Femur (tissue), 1 donor: ENCODE data around the gene COA1.
"Not testable (repeated sequence)": the region's sequence is repeated elsewhere in the genome, so short reads cannot be mapped to it uniquely, and the experiment has no call there.

ENCODE experiments used
- DNase-seq: peaks from one replicate; pipeline ENCODE4 v3.0.0-alpha.2; 2017

COA1 gene

DNA sequence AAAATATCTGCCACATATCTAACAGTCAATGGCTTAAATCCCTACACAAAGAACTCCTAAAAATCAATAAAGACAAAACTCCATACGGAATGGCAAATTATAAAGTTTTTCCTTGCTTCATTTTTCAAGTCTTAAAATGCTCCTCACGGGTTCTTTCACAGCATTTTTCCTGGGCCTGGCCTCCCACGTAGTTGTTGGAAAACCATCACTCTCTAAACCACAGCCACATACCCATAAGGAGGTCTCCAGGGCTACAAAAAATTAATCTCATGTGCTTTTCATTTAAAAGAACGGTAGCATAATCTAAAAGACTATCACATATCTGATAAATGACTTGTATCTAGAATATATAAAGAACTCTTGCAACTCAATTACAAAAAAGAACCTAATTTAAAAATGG, 2.9 kb downstream of the COA1 start:
- no peak for DNase-seq

DNA sequence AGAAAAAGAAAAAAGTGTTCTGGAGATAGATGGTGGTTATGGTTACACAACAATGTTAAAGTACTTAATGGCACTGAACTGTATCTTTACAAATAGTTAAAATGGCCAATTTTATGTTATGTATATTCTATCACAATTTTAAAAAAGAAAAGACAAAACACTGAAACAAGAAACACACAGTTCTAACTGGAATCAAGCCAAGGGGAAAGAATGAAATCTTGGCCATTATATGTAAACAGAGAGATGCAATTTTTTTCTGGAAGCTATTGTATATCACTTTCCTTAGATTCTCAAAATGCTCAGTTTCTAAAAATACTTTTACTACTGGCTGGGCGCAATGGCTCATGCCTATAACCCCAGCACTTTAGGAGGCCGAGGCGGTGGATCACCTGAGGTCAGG, 4.1 kb downstream of the COA1 start:
- DNase-seq: no peak

DNA sequence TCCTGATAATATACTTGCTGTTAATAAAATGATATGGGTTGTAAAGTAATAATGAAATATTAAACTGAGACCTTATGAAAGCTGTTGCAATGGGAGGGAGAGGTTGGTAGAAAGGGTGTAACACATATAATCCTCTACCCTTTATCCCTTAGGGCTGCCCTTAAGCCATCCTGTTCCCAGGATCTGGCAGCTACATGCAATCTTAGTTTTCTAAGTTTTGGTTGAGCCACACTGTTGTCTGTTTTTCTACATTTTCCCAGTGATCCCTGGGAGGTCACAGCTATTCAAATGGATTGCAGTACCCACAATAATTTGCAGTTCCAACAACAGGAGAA, 6.3 kb downstream of the COA1 start:
- DNase-seq: no peak

DNA sequence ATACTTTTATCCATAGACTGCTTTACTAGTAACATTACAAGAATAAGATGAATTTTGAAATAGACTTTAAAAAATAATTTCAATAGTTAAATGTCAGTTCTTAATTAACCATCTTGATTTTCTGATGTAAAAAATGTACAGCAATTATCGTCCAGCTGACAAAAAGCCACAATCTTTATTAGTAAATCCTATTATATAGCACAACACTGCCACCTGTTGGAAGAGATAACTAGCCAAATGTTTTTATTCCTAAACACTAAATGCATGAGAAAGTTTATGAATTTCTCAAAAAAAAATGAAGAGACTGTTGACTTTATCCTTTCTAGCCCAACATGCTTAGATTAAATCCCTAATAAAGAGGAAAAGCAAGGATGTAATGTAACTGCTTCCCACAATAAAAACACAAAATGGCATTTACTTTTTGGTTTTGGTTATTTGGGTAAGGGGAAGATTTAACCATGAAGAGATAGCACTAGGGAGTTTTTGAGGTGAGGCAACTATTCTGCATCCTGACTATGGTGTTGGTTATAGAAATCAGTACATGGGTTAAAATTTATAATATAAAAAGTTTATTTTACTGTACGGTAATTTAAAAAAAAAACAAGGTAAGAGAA, 8.0 kb downstream of the COA1 start:
- no peak for DNase-seq

DNA sequence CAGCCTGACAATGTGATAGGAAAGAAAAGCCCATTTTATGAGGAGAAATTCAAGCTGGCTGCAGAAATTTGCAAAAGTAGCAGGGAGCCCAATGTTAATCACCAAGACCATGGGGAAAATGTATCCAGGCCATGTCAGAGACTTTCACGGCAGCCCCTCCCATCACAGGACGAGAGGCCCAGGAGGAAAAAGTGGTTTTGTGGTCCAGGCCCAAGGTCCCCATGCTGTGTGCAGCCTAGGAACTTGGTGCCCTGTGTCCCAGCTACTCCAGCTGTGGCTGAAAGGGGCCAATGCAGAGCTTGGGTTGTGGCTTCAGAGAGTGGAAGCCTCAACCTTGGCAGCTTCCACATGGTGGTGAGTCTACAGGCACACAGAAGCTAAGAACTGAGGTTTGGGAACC, 12.7 kb downstream of the COA1 start:
- no peak for DNase-seq

DNA sequence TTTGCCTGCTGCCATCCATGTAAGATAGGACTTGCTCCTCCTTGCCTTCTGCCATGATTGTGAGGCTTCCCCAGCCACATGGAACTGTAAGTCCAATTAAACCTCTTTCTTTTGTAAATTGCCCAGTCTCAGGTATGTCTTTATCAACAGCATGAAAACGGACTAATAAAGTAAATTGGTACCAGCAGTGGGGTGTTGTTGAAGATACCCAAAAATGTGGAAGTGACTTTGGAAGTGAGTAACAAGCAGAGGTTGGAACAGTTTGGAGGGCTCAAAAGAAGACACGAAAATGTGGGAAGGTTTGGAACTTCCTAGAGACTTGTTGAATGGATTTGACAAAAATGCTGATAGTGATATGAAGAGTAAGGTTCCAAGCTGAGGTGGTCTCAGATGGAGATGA, 13.4 kb downstream of the COA1 start:
- not testable (repeated sequence) for DNase-seq

DNA sequence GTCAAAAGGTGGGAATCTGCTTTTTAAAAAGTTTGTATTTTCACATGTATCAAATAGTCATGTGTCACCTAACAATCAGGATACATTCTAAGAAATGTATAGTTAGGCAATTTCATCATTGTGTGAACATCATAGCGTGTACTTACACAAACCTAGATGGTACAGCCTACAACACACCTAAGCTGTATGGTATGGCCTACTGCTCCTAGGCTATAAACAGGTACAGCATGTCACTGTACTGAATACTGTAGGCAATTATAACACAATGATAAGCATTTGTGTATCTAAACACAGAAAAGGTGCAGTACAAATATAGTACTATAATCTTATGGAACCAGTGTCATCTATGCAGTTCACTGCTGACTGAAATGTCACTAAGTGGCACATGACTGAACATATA, 17.8 kb downstream of the COA1 start:
- no peak for DNase-seq

DNA sequence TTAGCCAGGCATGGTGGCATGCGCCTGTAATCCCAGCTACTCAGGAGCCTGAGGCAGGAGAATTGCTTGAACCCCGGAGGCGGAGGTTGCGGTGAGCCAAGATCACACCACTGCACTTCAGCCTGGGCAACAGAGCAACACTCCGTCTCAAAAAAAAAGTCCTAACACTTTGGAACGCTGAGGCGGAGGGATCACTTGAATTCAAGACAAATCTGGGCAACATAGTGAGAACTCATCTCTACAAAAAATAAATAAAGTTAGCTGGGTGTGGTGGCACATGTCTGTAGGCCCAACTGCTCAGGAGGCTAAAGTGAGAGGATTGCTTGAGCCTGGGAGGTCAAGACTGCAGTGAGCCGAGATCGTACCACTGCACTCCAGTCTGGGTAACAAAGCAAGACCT, 21.3 kb downstream of the COA1 start:
- not testable (repeated sequence) for DNase-seq

DNA sequence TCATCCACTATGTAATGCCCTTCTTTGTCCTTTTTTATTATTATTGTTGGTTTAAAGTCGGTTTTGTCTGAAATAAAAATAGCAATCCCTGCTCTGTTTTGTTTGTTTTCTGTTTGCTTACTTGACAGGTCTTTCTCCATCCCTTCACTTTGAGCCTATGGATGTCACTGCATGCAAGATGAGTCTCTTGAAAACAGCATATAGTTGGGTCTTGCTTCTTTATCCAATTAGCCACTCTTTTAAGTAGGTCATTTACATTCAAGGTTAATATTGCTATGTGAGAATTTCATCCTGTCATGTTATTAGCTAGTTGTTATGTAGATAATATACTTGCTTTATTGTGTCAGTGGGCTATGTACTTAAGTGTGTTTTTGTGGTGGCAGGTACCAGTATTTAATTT, 25.8 kb downstream of the COA1 start:
- DNase-seq: no peak

DNA sequence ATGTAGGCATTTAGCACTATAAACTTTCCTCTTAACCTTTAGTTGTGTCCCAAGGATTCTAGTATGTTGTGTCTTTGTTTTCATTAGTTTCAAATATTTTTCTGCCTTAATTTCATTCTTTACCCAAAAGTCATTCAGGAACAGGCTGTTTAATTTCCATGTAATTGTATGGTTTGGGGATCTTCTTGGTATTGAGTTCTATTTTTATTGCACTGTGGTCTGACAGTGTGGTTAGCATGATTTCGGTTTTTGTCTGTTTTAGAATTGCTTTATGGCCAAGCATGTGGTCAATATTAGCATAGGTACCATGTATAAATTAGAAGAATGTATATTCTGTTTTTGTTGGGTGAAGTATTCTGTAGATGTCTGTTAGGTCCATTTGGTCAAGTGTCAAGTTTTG, 26.3 kb downstream of the COA1 start:
- DNase-seq: no peak

DNA sequence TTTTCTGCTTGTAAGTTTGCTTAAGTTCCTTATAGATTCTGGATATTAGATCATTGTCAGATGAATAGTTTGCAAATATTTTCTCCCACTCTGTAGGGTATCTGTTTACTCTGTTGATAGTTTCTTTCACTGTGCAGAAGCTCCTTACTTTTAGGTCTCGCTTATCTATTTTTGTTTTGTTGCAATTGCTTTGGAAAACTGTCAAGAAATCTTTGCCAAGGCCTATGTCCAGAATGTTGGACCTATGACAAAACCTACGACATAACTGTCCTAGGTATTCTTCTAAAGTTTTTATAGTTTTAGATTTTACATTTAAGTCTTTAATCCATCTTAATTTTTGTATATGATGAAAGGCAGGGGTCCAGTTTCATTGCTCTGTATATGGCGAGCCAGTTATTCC, 27.4 kb downstream of the COA1 start:
- DNase-seq: no peak

DNA sequence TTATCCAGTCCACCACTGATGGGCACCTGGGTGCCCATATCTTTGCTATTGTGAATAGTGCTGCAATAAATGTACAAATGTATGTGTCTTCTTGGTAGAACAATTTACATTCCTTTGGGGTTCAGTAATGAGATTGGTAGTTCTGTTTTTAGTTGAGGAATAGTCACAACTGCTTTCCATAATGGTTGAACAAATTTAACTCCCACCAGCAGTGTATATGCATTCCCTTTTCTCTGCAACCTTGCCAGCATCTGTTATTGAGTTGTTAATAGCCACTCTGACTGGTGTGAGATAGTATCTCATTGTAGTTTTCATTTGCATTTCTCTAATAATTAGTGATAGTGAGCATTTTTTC, 27.8 kb downstream of the COA1 start:
- DNase-seq: no peak

DNA sequence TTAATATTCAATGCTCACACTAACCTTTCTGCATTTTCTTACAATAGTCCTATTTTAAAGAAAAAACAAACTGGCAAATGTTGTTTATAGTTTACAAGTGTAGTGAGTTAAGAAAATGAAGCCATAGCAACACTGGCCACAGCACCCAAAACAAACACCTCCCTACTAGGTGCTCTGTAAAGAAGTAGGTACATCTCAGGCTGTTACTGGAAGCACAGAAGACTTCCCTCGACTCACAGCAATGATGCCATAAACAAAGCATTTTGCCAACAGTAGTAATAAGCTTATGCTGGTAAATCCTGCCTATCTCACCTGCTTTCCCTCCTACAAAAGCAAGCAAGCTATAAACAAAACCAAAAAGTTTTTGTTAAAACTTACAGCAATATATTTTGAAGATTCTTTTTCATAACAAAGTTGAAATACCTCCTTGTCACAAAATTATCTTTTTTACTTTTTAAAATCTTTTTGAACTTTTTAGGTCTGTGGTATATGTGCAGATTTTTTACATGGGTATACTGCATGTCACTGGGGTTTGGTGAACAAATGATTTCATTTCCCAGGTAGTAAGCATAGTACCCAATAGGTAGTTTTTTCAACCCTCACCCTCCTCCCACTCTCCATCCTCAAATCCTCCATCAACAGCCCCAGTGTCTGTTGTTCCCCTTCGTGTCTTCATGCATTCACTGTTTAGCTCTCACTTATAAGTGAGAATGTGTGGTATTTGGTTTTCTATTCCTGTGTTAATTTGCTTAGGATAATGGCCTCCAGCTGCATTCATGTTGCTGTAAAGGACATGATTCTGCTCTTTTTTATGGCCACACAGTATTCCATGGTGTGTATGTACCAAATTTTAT, 28.4 kb downstream of the COA1 start:
- DNase-seq: no peak

DNA sequence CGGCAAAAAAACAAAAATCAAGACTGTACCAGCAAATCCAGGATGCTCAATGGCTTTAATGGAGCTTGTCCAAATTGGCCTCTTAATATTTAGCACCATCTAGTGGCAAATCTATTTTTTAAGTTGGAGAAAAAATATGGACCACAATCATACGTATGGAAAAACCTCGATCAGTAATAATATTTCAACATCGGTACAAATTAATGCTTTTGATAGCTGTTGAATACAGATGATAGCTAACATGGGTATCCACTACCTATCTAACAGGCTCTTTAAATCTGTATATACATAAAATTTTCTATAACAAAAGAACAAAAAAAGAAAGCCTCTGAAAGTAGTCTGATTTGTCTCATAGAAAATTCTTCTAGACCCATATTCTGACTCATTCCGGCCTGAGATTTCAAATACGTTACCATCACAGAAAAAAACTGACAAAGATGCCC, 29.2 kb downstream of the COA1 start:
- no peak for DNase-seq

DNA sequence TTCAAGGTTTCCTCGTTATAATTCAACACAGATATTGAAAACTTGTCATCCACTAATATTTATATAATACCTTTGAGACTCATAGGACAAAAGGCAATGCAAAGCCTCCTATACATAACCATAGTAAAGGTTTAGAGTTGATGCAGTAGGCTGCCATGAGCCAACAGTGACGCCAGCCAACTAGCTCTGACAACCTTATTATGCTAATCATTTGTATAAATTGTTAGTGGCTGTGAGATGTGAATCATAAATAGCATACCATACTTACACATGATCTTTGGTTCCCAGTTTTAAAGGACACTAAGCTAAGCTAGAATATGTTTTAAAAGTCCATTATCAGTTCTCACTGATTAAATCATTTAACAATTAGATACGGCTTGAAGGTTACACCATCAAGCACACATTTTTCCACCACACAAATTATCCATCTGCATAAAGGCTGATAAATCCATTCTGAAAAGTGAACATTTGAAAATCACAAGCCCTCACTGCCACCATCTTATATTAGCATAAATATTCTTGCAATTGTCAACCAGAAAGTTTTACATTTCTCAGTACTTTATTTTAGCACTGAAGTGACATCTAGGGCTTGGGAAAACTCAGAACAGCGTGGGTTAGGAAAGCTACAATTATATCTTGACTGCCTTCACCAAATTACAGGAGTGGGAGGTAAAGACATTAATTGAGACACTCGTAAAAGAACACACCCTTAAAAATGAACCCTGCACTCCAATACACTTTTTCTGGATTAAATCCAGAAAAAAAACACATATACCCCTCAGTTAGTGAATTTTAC, 30.7 kb downstream of the COA1 start:
- DNase-seq: no peak

DNA sequence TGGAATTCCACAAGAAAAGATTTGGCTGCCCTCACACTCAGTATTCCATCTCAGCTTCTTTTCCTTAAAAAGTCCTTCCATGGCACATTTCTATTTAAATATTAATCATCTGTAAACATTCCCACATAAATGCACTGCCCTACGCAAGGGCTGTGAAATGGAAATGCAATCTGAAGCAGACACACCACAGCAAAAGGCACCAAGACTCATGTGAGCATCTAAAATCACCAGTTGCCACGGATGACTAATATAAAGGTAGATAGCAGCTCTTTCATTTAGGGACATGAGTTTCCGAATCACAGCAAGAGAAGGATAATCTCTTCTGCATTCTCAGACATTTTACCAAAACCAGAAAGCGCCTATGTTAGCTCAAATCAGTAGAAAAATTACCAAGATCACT, 31.6 kb downstream of the COA1 start:
- no peak for DNase-seq

DNA sequence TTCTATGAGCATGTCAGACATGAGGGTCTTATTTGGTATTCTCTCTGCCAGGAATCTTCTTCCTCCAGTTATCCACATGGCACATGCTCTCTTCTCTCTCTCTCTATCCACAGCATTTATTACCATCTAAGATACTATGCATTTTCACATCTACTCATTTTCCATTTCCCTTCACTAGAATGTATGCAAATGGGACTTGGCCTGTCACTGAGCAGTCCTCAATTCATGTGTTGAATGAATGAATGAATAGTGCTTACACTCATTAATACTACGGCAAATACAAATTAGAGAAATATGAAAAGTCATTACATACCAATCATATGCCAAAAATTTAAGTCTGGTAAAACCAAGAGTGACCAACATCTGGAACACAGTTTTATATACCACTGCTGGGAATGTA, 34.0 kb downstream of the COA1 start:
- DNase-seq: no peak

DNA sequence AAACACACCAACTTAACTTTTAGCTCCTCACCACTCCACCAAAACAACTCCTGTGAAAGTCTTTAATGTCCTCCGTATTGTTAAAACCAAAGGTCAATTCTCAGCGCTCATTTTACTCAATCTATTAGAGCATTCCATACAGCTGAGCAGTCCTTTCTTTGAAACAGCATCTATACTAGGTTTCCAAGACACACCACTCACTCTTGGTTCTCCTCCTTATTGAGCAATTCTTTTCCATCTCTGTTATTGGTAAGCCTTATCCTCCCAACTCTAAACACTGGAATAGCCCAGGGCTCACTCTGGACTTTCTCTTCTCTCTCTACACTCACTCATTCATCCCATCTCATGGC, 34.9 kb downstream of the COA1 start:
- no peak for DNase-seq

DNA sequence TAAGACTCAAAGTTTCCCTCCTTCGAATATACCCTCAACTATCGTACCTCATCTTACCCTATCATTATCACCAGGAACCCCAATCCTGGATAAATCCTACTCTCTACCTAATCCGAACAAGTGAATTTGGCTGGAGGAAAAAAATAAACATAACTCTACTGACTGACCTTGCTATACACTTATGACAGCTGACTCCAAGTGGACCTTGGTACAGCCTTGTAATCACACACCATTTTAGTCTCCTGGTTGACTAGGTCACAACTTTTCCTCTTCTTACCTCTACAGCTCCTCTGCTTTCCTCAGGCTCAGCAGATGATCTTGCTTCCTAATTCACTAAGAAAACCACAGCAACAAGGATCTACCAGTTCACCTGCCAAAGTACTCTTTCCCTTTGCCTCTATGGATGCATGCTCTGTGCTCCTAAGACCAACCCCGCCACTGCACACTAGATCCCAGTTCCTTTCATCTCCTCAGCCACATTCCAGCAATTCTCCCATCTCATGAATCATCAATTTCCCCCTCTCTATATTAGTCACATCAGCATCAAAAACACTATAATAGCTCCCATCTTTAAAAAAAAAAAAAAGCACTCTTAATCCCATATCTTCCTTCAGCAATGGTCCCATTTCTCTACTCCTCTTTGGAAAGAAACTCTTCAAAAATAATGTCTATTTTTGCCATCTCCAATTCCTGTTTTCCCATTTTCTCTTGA, 35.5 kb downstream of the COA1 start:
- no peak for DNase-seq

DNA sequence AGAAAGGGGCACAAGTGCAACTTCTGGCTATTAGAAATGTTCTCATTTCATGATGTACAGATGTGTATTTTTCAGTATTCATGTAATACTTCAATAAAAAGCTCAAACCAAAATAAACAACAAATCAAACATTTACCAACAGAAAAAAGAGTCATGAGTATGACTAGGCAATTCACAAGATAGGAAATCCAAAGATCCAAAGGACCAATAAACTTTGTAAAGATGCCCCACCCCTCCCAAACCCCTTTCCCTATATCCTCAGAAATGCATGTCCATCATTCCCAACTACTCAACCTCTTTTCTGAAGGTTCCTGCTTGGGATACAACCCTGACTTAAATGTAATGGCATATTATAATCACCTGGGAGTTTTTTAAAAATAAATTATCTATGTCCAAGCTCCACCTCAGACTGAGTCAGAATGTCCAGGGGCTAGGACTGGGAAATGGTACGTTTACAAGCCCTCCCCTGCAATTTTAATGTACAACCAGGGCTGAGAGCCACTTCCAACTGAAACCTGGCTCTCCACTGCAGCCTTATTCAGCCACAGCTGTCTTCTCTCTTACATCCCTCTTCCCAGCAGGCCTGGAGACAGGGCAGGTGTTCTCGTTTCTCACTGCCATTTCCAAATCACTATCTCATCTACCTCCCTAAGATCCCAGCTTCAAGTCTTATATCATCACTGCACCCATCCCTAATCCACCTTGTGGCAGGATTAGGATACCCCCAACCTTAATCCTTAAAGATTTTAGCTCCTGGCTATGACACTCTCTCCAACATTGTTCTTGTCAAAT, 36.5 kb downstream of the COA1 start:
- DNase-seq: no peak

DNA sequence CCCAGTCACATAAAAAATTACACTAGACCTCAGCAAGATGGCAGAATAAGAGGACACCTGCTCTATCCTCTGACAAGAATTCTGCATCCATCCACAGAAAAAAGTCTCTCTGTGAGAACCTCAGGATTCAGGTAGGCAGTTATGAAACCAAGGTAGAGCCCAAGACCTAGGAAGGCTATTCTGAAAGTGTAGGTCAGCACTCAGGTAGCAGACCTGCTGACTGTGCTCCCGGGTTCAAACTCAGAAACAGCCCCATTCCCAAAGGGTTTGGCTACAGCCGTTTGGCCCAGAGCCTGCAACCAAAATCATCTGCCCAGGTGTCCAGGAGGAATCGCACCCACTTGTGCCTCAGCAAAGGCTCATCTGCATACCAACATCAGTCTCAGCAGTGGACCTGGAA, 37.7 kb downstream of the COA1 start:
- no peak for DNase-seq

DNA sequence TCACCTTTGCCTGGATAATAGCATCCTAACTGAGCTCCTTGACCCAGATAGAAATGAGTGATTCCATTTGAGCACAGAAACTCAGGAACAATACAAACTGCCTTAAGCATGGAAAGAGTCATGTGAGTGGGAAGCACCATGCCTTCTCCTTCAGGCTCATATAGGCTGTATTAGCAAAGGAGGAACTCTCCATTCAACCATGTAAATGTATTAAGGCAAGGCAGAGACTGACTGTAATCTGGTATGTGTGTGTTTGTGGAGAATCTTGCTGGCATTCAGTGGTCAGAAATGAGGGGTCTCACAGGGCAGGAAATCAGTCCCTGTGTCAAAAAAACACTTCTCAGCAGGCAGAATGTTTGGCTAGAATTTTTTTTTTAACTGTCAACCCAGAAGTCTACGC, 40.2 kb downstream of the COA1 start:
- DNase-seq: no peak

DNA sequence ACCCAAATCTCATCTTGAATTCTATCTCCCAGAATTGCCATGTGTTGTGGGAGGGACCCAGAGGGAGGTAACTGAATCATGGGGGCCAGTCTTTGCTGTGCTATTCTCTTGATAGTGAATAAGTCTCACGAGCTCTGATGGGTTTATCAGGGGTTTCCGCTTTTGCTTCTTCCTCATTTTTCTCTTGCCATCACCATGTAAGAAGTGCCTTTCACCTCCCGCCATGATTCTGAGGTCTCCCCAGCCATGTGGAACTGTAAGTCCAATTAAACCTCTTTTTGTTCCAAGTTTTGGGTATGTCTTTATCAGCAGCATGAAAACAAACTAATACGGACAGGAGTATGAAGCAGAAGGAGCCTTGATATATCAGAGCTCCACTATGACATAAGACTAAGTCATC, 41.5 kb downstream of the COA1 start:
- DNase-seq: not testable (repeated sequence)
